WERI-Rb-1 (cell line): ENCODE measurements around the gene GNG13.
A peak's percentile ranks its signal among the peaks of the same experiment; 100 is the strongest.
"Not testable (repeated sequence)": the region's sequence is repeated elsewhere in the genome, so short reads cannot be mapped to it uniquely, and the experiment has no call there.

ENCODE experiments used
- DNase-seq: peaks from one replicate; pipeline ENCODE4 v3.0.0-alpha.2; 2020
- H3K27ac ChIP-seq: fragments of 250-450 bp; sonication (Bioruptor Pico); 2 replicates; pipeline ENCODE4 v1.5.1; 2020; ENCODE audit warnings: mild to moderate bottlenecking, moderate library complexity
- H3K27me3 ChIP-seq: fragments of 250-450 bp; sonication (Bioruptor Pico); 2 replicates; pipeline ENCODE4 v1.5.1; 2021; ENCODE audit warnings: mild to moderate bottlenecking, low read depth, moderate library complexity; ENCODE audit not compliant: insufficient read depth, severe bottlenecking
- H3K36me3 ChIP-seq: fragments of 250-450 bp; sonication (Bioruptor Pico); 2 replicates; pipeline ENCODE4 v1.5.1; 2020; ENCODE audit warnings: mild to moderate bottlenecking, moderate library complexity
- H3K4me3 ChIP-seq: 2 replicates; pipeline ENCODE4 v1.5.1; 2011; ENCODE audit warnings: low read depth, mild to moderate bottlenecking, control low read depth, low read length
- H3K9me3 ChIP-seq: fragments of 250-450 bp; sonication (Bioruptor Pico); 2 replicates; pipeline ENCODE4 v1.5.1; 2021; ENCODE audit warnings: mild to moderate bottlenecking, moderate library complexity; ENCODE audit not compliant: severe bottlenecking
- CTCF ChIP-seq: IDR thresholded peaks from 2 replicates; pipeline ENCODE4 v1.5.1; 2011; ENCODE audit warnings: low read depth, mild to moderate bottlenecking, control low read depth, inconsistent platforms, low read length

GNG13 gene

GRCh38 chr16:760065-760464 lies 40.5 kb downstream of the GNG13 start:
- DNase-seq = no peak
- no peaks in the 10 kb centered on the region for H3K27me3 ChIP-seq
- H3K4me3 ChIP-seq = no peak overlapping the region
- H3K27ac ChIP-seq = no peak overlapping the region
- H3K36me3 ChIP-seq = no peaks in the 10 kb centered on the region
- no peak for TF ChIP-seq CTCF
- H3K9me3 ChIP-seq = no peaks in the 10 kb centered on the region

- no peak overlapping the region; the same call in 1 of the 2 replicates for H3K27ac ChIP-seq
- H3K9me3 ChIP-seq = no peaks in the 10 kb centered on the region
- no peak for TF ChIP-seq CTCF
- no peak overlapping the region for H3K4me3 ChIP-seq
- no peaks in the 10 kb centered on the region for H3K36me3 ChIP-seq
- H3K27me3 ChIP-seq = no peaks in the 10 kb centered on the region
- no peak for DNase-seq
Measured at GRCh38 chr16:759110-759910, 41.2 kb downstream of the GNG13 start.

GRCh38 chr16:756428-756827 lies 44.1 kb downstream of the GNG13 start:
- no peak for DNase-seq
- TF ChIP-seq CTCF = no peak
- H3K9me3 ChIP-seq = no peaks in the 10 kb centered on the region
- no peak overlapping the region for H3K27ac ChIP-seq
- no peaks in the 10 kb centered on the region for H3K36me3 ChIP-seq
- no peak overlapping the region for H3K4me3 ChIP-seq
- H3K27me3 ChIP-seq = no peaks in the 10 kb centered on the region

- Histone ChIP-seq H3K9me3 (no peaks in the 10 kb centered on the region), H3K27ac (no peak overlapping the region), H3K4me3 (no peak overlapping the region), H3K27me3 (no peaks in the 10 kb centered on the region), H3K36me3 (no peaks in the 10 kb centered on the region)
- no peak for TF ChIP-seq CTCF
- no peak for DNase-seq
Measured at GRCh38 chr16:754656-755055, 45.9 kb downstream of the GNG13 start.

GRCh38 chr16:754121-754607 lies 46.4 kb downstream of the GNG13 start:
- DNase-seq, H3K36me3 ChIP-seq, H3K27me3 ChIP-seq, H3K9me3 ChIP-seq, H3K27ac ChIP-seq, H3K4me3 ChIP-seq: not testable (repeated sequence)

- no peak for DNase-seq
- Histone ChIP-seq H3K36me3 (no peaks in the 10 kb centered on the region), H3K27ac (peak overlapping the region; percentile 83), H3K4me3 (peak overlapping the region; percentile 50), H3K9me3 (no peaks in the 10 kb centered on the region), H3K27me3 (no peaks in the 10 kb centered on the region)
- TF ChIP-seq CTCF = no peak
Measured at GRCh38 chr16:752007-752312, 48.6 kb downstream of the GNG13 start.
